ENCODE results near the gene EXOC2.
"Not testable (repeated sequence)": the region's sequence is repeated elsewhere in the genome, so short reads cannot be mapped to it uniquely, and the experiment has no call there.

The EXOC2 gene

GRCh38 chr6:710601-711571 is 17.9 kb upstream of the EXOC2 start:
- peak; percentile 64 for DNase-seq (ENCODE audit: low read depth, low spot score)

- DNase-seq (ENCODE audit: low read depth, low spot score), result no peak
These were observed 16.6 kb upstream of the EXOC2 start for GRCh38 chr6:709471-710056.

GRCh38 chr6:708237-708598 is 15.3 kb upstream of the EXOC2 start:
- DNase-seq (ENCODE audit: low read depth, low spot score), result no peak

GRCh38 chr6:707576-708236 is 14.8 kb upstream of the EXOC2 start:
- DNase-seq (ENCODE audit: low read depth, low spot score), result no peak

GRCh38 chr6:706819-707381 is 14.0 kb upstream of the EXOC2 start:
- DNase-seq (ENCODE audit: low read depth, low spot score), result no peak

- no peak for DNase-seq (ENCODE audit: low read depth, low spot score)
These were observed 13.2 kb upstream of the EXOC2 start for GRCh38 chr6:706146-706545.

GRCh38 chr6:705047-705446 is 12.1 kb upstream of the EXOC2 start:
- no peak for DNase-seq (ENCODE audit: low read depth, low spot score)

GRCh38 chr6:704046-704445 is 11.1 kb upstream of the EXOC2 start:
- DNase-seq (ENCODE audit: low read depth, low spot score), result no peak

GRCh38 chr6:703552-703951 is 10.6 kb upstream of the EXOC2 start:
- DNase-seq (ENCODE audit: low read depth, low spot score), result no peak

GRCh38 chr6:701700-702479 is 9.0 kb upstream of the EXOC2 start:
- DNase-seq (ENCODE audit: low read depth, low spot score), result no peak

- no peak for DNase-seq (ENCODE audit: low read depth, low spot score)
These were observed 8.3 kb upstream of the EXOC2 start for GRCh38 chr6:701215-701614.

GRCh38 chr6:700490-700889 is 7.6 kb upstream of the EXOC2 start:
- no peak for DNase-seq (ENCODE audit: low read depth, low spot score)

GRCh38 chr6:699319-699718 is 6.4 kb upstream of the EXOC2 start:
- no peak for DNase-seq (ENCODE audit: low read depth, low spot score)

GRCh38 chr6:694431-695126 is 1.6 kb upstream of the EXOC2 start:
- not testable (repeated sequence) for DNase-seq (ENCODE audit: low read depth, low spot score)

GRCh38 chr6:693723-694009 is 727 bp upstream of the EXOC2 start:
- no peak for DNase-seq (ENCODE audit: low read depth, low spot score)

GRCh38 chr6:692356-692851 is 535 bp downstream of the EXOC2 start:
- peak; percentile 71 for DNase-seq (ENCODE audit: low read depth, low spot score)

- DNase-seq (ENCODE audit: low read depth, low spot score), result no peak
These were observed 3.7 kb downstream of the EXOC2 start for GRCh38 chr6:689223-689622.

- DNase-seq (ENCODE audit: low read depth, low spot score), result no peak
These were observed 6.4 kb downstream of the EXOC2 start for GRCh38 chr6:686497-686896.

GRCh38 chr6:684831-685636 is 7.9 kb downstream of the EXOC2 start:
- no peak for DNase-seq (ENCODE audit: low read depth, low spot score)
